GM18520 (cell line): Measurements from ENCODE around the gene DGKI.
A peak's percentile ranks its signal among the peaks of the same experiment; 100 is the strongest.
"Not testable (repeated sequence)": the region's sequence is repeated elsewhere in the genome, so short reads cannot be mapped to it uniquely, and the experiment has no call there.

Source experiments
- ATAC-seq: cut with Tn5 transposase; IDR thresholded peaks from one replicate; pipeline ENCODE4 v1.9.1; 2021; ENCODE audit not compliant: unreplicated experiment

The DGKI gene

DNA sequence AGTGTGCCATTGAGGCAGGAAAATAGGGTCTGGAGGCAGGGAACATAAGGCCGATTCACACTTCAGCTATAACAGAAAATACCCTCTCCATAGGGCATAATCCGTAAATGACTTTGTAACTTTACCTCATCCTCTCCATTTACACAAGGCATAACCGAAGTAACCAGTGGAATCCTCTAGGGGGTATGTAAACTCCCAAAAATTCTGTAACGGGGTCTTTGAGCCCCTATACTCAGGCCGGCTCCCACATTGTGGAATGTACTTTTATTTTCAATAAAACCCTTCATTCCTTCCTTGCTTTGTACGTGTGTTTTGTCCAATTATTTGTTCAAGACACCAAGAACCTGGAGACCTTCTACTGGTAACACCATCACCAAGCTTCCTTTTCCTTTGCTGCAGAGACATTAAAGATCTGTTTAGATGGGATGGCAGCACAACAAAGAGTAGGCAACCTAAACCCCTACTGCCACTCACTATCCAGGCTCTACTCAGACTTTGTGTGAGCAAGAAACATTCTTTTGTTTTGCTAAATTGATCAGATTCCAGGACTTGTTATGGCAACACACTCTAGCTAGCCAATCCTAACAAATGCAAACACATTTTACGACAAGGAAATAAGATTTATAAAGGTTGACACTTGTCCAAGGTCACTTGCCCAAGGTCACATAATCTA, 99.3 kb downstream of the DGKI start:
- ATAC-seq, result no peak

DNA sequence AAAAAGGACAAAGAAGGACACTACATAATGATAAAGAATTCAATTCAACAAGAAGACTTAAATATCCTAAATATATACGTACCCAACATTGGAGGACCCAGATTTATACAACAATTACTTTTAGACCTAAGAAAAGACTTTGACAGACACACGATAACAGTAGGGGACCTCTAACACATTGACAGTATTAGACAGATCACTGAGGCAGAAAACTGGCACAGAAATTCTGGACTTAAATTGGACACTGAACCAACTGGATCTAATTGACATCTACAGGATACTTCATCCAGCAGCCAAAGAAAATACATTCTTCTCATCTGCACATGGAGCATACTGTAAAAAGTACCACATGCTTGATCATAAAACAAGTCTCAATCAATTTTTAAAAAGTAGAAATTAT, 103.8 kb downstream of the DGKI start:
- no peak for ATAC-seq

DNA sequence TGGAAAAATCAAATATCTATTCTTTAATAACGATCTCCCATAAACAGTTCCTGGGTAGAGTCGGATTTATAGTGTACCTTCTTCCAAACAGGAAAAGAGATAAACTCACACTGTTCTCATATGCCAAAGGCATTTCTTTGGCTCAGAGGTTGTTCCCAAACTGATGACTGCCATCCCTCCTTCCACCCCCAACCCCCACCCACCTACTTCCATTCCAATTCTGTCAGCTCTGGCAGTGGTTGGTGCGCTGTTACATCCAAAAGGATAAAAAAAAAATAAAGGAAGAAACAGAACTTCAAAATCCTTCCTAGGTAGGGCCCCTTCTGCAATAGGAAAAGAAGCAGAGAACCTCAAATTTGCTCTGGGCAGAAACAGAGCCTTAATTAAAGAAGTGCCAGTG, 104.7 kb downstream of the DGKI start:
- ATAC-seq, result no peak

DNA sequence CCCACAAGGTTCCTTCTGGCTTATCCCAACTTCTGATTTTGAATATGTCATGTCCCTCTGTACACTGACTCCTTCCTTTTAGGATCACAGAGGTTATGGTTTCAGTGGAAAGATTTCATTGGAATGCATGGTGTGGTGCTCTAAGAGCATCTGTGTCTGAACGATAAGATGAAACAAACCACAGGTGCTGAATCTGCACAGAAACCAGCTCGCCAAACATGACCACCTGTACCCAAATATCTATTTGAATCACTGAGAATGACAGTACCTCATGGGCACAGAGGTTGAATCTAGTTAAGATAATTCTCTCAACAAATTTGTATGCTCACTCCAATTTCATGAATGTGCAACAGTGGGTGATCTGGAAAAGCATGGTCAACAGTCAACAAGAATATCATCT, 105.3 kb downstream of the DGKI start:
- ATAC-seq, result no peak

DNA sequence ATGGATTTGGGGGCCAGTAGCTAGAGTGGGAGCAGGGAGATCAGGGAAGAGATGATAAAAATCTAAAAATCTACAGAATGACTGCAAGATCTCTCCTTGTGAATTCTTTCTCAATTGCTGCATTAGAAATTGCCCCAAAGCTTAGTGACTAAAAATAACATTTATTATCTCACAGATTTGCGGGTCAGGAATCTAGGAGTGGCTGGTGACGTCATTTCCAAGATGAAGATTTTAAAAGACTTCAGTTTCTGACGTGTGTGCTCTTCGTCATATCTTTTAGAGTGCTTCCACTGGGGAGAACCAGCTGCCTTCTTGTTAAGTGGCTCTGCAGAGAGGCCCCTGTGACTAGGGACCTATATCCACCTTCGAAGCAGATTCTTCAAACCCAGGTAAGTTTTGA, 112.6 kb downstream of the DGKI start:
- ATAC-seq, result no peak

DNA sequence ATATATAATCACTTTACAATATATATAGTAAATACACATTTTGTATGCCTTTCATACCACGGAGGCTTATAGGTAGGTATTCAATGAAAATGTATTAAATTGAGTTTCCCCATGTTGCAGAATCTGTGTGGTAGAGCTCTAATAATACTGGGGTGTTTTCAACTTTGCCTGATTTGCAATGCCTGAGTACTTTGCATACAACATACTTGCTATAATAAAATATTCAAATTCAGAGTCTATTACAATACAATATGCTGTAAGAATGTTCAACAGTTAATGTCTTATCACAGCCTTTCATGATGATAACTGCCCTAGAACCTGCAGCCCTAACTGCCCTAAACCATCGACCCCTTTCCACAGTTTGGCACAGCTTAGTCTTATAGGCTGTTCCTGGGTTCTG, 114.6 kb downstream of the DGKI start:
- no peak for ATAC-seq

DNA sequence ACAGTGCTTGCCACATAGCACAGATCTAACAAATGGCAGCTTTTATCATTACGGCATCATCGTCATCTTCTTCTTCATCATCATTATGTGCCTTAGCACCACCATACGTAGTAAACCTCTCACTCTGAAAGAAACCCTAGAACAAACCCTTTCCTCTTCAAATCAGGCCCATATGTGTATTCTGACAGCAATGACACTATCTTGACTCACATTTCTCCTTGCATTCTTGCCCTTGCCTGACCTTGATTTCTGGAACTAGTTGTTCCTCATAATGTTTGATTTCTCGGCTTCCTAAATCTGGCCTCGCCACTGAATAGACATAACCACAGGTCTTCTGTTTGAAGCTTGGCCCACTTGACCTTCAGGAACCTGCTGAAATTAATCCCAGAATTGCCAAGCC, 115.3 kb downstream of the DGKI start:
- no peak for ATAC-seq

DNA sequence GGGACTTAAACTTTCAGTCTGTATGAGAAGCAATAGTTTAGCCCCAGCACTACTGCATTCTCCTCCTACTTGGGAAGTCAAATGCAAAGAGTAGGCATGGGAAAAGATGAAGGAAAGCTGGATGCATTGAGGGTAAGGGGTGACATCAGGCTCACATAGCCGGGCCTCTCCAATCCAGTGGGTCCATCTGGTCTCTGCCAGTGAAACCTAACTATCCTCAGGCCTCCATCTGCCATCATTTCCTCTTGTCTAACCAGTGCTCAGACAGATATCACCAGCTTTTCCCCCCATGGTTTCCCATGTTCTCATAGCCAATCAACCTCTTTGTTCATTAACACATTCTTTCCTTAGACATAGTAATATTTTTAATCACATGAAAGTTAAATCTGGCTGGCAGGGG, 118.3 kb downstream of the DGKI start:
- ATAC-seq, result no peak

DNA sequence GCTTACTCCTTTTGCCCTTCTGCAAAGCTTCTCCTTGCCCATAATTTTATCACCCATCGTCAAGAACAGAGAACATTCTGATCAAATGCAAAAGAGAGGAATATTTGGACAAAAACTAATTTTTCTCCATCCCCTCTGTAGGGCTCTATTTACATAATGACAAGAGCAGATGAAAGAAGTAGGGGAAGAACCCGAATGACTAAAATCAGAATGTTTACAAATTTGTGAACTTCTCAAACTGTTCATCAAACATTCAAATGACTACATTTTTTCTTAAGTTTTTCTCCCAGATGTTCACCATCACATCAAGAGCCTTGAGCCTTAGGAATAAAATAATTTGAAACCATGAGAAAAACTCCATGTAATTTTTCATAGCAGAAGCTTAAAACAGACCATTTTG, 119.4 kb downstream of the DGKI start:
- ATAC-seq, result no peak

DNA sequence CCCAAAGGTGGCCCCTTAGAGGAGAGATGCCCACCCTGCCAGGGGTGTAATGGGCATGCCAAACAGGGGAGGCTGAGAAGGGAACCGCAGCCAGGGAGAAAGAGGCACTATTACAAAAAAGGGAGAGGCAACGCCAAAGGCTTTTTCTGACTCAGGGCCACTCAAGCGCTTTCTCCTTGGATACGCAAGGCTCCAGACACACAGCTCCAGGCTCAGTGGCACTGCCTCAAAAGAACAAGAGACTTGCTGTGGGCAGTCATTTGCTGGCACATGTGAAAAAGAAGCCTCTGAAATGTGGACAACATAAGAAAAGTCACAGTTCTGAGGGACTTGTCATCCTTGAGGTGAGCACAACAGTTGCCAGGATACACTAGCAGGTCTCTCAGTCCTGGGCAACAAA, 128.4 kb downstream of the DGKI start:
- no peak for ATAC-seq

DNA sequence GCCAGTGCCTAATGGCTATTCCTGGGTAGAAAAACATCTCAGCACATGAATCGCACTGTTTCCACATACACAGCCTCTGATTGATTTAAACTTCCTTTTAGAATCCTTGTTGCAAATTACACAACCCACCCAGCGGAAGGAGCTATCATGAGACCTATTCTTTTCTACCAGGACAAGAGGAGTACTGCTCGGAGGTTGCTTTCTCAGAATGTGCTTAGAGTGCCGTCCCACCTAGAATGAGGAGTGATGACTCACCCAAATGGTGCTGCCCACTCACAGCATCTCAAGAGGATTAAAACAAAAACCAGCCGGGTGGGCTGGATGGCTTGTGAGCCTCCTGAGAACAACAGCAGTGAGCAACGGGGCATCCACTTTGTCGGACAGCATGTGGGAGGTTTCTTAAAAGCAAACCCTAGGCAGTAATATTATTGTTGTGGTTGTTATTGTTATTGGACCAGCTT, 128.9 kb downstream of the DGKI start:
- no peak for ATAC-seq

DNA sequence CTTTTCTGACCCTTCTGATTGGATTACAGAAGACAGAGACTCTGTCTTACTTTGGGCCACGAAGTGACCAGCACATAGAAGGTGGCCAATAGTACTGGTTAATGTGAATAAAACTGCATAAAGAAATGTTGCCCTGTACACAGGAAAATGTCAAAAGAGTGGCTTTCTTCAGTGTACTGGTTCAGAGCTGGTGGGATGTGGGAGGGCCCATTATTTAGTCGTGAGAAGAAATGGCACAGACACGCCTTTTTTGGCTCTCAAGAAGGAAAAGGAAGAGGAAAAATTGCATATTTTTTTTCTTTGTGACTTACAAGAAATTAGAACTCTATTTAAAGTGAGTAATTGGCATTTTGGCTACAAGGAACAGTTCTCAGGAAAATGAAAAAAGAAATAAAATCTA, 129.7 kb downstream of the DGKI start:
- ATAC-seq, result no peak

DNA sequence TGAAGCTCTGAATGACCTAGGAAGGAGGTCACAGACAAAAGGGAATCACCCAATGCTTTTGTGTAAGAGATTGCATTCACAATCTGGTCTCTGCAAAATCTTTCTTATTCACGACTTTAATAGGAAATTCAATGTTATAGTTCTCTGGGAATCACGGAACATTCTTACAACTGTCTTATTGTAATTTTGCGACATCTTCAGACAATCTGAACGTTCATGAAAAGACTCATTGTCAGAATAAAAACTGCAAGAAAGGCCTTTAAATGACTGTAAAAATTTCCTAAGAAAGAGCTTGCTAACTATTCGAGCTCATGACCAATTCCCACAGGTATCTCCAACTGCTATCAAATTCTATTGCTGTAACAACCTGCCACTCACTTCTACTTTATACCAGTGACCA, 130.7 kb downstream of the DGKI start:
- ATAC-seq, result no peak

DNA sequence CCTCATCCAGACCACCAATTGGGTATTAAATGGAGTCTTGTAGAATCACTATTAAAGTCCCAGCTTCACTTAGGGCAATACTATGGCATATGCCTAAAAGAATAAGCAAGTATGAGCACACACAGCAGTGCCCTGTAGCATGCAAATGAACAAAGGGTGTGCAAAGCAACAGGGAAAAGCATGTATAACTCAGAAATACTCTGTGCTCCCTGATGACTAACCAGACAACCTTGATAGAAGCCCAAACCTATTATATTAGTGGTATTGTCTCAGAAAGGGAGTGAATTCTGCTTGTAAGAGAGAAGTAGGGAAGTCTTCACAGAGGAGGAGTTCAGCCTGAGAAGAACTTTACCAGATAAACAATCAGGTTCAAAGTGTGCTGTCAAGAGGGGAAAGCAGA, 131.2 kb downstream of the DGKI start:
- no peak for ATAC-seq

DNA sequence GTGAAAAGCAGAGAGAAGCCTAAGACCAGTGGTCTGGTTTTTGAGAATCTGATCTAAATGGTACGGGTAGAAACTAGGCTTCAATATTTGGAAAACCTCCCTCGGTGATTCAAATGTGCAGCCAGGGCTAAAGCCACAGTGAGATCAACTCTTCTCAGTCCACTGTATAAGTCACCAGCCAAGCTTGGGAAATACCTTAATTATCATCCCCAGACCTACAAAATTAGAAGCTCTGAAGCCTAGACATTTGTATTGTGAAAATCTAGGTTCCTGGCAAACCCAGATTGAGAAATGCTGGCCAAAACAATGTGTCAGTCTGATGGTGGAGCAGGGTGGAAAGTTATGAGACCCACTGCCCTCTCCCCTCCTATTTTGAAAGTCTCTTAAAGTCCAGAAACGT, 131.7 kb downstream of the DGKI start:
- no peak for ATAC-seq

DNA sequence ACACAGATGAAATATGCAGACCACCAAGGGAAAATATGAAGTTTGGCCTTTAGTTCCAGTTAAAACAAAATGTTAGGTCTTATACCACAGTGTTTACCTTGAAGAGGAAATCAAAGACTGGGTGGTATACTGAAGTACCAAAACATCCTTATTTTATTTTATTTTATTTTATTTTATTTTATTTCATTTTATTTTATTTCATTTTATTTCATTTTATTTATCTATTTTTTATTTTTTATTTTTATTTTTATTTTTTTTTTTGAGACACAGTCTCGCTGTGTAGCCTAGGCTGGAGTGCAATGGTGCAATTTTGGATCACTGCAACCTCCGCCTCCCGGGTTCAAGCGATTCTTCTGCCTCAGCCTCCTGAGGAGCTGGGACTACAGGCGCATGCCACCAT, 140.4 kb downstream of the DGKI start:
- ATAC-seq, result not testable (repeated sequence)

DNA sequence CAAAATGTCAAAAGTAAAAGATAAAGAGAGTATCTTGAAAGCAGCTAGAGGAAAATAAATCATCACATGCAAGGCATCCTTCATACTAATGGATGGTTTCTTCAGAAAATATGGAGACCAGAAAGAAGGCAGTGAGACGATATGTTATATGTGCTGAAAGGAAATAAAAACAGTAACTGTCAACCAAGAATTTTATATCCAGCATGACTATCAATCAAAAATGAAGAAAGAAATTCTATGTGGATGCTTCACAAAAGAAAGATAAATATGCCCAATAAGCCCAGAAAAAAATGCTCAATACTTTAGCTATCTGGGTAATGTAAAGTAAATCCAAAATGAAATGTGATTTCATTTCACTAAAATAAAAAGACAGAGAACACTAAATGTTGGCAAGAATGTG, 142.1 kb downstream of the DGKI start:
- ATAC-seq, result no peak

DNA sequence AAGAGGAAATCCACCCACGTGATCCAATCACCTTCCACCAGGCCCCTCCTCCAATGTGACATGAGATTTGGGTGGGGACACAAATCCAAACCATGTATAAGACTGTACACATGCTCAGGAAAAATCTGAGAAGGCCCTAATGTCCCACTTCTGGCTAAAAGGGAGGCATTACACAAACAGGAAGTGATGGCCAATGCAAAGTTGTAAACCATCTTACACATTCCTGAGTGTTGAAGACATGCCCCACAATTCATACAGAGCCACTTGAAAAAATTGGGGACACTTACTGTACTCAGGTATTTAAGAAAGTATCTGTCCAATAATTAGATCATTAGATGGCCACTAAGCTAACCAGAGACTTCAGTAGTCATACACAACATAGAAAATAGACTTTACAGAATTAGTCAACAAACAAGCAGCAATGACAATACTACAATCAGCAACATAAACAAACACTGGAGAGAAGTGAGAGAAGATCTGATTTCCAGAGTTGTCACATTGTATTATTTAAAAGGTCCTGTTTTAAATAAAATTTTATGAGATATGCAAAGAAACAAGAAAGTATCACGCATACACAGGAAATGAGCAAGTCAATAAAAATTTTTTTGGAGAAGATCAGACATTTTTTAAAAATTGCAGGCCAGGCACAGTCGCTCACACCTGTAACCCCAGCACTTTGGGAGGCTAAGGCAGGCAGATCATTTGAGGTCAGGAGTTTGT, 143.3 kb downstream of the DGKI start:
- ATAC-seq, result no peak

DNA sequence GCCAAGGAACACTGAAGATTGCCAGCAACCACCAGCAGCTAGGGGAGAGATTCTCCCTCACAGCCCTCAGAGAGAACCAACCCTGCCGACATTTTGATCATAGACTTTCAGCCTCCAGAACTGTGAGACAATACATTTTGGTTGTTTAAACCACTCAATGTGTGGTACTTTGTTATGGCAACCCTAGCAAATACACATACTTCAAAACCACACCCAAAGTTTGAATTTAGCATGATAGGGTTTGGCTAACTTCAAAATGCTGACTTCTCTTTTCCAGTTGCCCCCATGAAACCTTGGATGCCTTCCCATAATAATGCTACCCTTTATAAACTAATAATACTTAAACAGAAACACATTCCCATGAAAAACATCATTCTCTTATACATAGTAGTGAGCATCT, 149.8 kb downstream of the DGKI start:
- ATAC-seq, result no peak

DNA sequence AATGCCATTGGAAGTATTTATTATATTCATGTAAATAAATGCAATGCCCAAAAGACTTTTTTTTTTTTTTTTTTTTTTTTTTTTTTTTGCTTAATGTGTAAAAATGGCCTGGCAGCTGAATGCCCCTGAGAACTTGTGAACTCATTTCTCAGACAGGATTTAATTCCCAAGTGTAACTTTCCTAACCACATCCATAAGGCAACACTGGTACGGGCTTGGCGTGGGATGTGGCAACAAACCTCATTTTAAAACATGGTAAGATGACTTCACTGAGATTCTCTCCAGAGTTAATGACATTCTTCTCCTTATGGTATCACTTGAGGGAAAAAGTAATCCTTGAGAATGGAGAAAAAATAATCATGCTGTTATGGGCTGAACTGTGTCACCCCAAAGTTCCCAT, 150.4 kb downstream of the DGKI start:
- no peak for ATAC-seq

DNA sequence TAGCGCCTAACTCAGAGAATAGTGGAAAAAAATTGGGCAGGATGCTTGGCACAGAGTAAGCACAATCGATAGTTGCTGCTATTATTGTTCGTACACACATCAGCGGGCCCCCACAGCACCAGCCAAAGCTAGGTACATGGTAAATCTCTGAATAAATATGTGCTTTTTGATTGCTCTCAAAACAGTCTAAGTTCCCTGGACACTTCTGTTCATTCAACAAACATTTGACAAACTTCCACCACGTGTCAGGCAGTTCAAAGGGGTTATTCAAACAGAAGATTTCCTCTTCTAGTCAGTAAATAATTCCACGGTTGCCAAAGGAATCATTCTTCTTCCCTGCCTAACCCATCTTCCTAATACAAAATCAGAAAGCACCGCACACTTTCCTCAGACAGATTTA, 150.8 kb downstream of the DGKI start:
- no peak for ATAC-seq

DNA sequence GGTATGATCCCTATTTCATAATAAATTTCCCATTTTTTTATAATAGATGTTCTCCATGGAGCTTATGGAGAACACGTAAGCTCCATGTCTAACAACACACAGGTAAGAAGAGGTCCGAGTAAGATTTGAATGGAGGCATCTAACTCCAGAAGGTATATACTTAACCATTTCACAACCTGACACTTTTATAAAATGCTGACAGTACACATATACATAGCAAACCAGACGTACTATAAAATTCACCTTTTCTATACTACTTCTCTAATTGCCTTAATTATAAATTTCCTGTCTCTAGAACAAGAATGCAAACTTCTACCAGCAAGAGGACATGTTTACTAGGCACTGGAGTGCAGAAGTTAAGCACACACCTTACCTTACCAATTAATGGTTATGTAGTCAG, 151.3 kb downstream of the DGKI start:
- no peak for ATAC-seq

DNA sequence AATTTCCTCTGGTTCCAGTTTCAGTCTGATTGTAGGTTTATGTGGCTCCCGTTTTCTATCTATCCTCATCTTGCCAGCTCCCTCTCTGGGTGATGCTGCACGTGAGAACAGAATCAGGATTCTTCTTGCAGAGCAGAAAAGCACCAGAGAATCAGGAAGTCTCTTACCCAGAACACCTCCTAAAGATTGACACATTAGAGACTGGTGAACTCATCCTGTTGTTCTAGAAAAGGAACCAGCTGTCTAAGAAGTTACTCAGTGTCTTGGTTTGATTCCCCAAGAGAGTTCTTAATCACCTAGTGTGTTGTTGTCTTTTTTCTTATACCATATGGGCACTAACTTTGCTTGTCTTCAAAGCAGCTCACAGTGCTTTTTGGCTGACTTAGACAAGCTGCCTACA, 152.4 kb downstream of the DGKI start:
- peak; percentile 74 for ATAC-seq
